Measurements from ENCODE around the gene TMSB10.

TMSB10 gene

DNA sequence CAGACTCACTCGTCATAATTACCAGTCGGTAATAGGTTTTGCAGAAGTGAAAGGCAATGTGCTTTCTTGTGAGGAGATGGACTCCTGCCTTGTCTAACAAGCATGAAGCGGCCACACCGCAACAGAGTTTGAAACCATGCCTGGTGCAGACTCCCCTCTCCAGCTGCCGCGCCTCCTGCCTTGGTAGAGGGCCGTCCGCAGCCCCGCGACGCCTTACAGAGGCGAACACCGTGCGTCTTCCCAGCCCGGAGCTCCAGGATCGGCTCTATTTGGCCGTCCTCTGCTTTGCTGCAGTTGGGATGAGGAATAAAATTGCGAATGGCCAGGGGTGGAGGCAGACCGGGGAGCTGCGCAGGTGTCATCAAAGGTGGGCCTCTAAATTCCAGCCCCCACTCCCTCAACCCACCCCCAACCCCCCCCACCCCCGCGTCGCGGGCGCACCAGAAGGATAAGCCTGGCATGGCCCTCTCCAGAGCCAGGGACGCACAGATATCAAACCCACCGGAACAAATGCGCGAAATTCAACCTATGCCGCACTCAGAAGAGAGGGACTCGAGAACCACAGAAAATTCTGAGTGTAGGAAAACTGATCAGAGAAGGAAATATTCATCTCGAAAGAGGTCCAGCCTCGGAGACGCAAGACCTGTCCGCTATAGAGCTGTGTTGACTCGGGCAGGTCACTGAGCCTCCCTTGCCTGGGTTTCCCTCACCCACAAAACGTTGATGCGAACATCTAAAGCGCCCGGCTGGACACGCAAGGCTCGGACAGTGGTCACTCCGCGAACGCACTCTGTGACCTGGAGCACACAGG, 25.7 kb upstream of the TMSB10 start:
- no peak overlapping the region for H2AK5ac ChIP-seq (ENCODE audit: low read depth, low read length)
- no peak overlapping the region for H4K8ac ChIP-seq (ENCODE audit: low read depth, low read length)
- peak overlapping the region; percentile 96 for H3K4me2 ChIP-seq (ENCODE audit: insufficient read depth, low read length, poor library complexity, severe bottlenecking)
- no peaks in the 10 kb centered on the region for H3K9me3 ChIP-seq (replicated peaks in 1 of 2; ENCODE audit: control insufficient read depth in 2 of 2, insufficient read depth in 1 of 2, low read depth in 1 of 2, low read length in 2 of 2)
- no peaks in the 10 kb centered on the region for H3K79me1 ChIP-seq (ENCODE audit: low read depth, low read length)
- no CpG with 5 or more reads among the region's 45 CpGs for WGBS, 2 donors (ENCODE audit: extremely low coverage in 2 of 2, insufficient read length in 2 of 2, insufficient replicate concordance in 1 of 2)
- H3K36me3 ChIP-seq (replicated peaks in 1 of 2; ENCODE audit: control insufficient read depth in 2 of 2, insufficient read depth in 2 of 2, low read length in 2 of 2), result no peaks in the 10 kb centered on the region
- H3K9ac ChIP-seq (ENCODE audit: low read depth, low read length, poor library complexity), result peak overlapping the region; percentile 36
- peaks cover 2 to 86% (median 33%) of the 10 kb centered on the region in 3 experiments for H3K27me3 ChIP-seq (ENCODE audit: control insufficient read depth in 3 of 3, insufficient read depth in 3 of 3, low read depth in 1 of 3, low read length in 3 of 3)
- H2BK12ac ChIP-seq (ENCODE audit: low read length), result no peak overlapping the region
- peak overlapping the region in 1 of 2 donors; percentile 88 for H3K4me3 ChIP-seq (ENCODE audit: low read length in 2 of 2)
- H3K27ac ChIP-seq (replicated peaks; ENCODE audit: low read length), result no peak overlapping the region
- H3K18ac ChIP-seq (ENCODE audit: low read length), result peak overlapping the region; percentile 69
- no peak overlapping the region for H2BK15ac ChIP-seq (ENCODE audit: low read length)
- no peak for DNase-seq (ENCODE audit: low spot score)
- H2AFZ ChIP-seq (ENCODE audit: low read length), result peak overlapping the region; percentile 93
- H3K4ac ChIP-seq (ENCODE audit: low read length), result no peak overlapping the region
- H3K14ac ChIP-seq (ENCODE audit: low read length), result no peak overlapping the region
- no peak overlapping the region for H4K91ac ChIP-seq (ENCODE audit: low read depth, low read length, poor library complexity)
- peaks cover 5 to 14% of the 10 kb centered on the region in 2 donors for H3K4me1 ChIP-seq (ENCODE audit: control insufficient read depth in 2 of 2, insufficient read depth in 1 of 2, low read depth in 1 of 2, low read length in 2 of 2)
- no peak overlapping the region for H2BK5ac ChIP-seq (ENCODE audit: low read length)
- H2BK120ac ChIP-seq (ENCODE audit: low read depth, low read length), result no peak overlapping the region
- no peak overlapping the region for H3K23ac ChIP-seq (ENCODE audit: low read depth, low read length, poor library complexity)

GRCh38 chr2:84880395-84880644, 25.1 kb upstream of the TMSB10 start:
- Histone ChIP-seq H4K8ac (ENCODE audit: low read depth, low read length) (no peak overlapping the region), H3K36me3 (replicated peaks in 1 of 2; ENCODE audit: control insufficient read depth in 2 of 2, insufficient read depth in 2 of 2, low read length in 2 of 2) (no peaks in the 10 kb centered on the region), H2BK120ac (ENCODE audit: low read depth, low read length) (no peak overlapping the region), H3K79me1 (ENCODE audit: low read depth, low read length) (no peaks in the 10 kb centered on the region), H3K4me1 (ENCODE audit: control insufficient read depth in 2 of 2, insufficient read depth in 1 of 2, low read depth in 1 of 2, low read length in 2 of 2) (peaks cover 5 to 14% of the 10 kb centered on the region in 2 donors), H2BK12ac (ENCODE audit: low read length) (no peak overlapping the region), H4K91ac (ENCODE audit: low read depth, low read length, poor library complexity) (no peak overlapping the region), H3K23ac (ENCODE audit: low read depth, low read length, poor library complexity) (no peak overlapping the region), H2AFZ (ENCODE audit: low read length) (peak overlapping the region; percentile 93), H3K4ac (ENCODE audit: low read length) (no peak overlapping the region), H3K9ac (ENCODE audit: low read depth, low read length, poor library complexity) (peak overlapping the region; percentile 93), H3K4me2 (ENCODE audit: insufficient read depth, low read length, poor library complexity, severe bottlenecking) (peak overlapping the region; percentile 96), H3K14ac (ENCODE audit: low read length) (peak overlapping the region; percentile 72), H3K27me3 (ENCODE audit: control insufficient read depth in 3 of 3, insufficient read depth in 3 of 3, low read depth in 1 of 3, low read length in 3 of 3) (peaks cover 2 to 91% (median 33%) of the 10 kb centered on the region in 3 experiments), H2BK15ac (ENCODE audit: low read length) (no peak overlapping the region), H2AK5ac (ENCODE audit: low read depth, low read length) (no peak overlapping the region), H3K4me3 (ENCODE audit: low read length in 2 of 2) (peak overlapping the region in 1 of 2 donors; percentile 88), H3K18ac (ENCODE audit: low read length) (no peak overlapping the region), H2BK5ac (ENCODE audit: low read length) (no peak overlapping the region), H3K9me3 (replicated peaks in 1 of 2; ENCODE audit: control insufficient read depth in 2 of 2, insufficient read depth in 1 of 2, low read depth in 1 of 2, low read length in 2 of 2) (no peaks in the 10 kb centered on the region), H3K27ac (replicated peaks; ENCODE audit: low read length) (no peak overlapping the region)
- no CpG with 5 or more reads among the region's 8 CpGs for WGBS, 2 donors (ENCODE audit: extremely low coverage in 2 of 2, insufficient read length in 2 of 2, insufficient replicate concordance in 1 of 2)
- DNase-seq (ENCODE audit: low spot score), result no peak

GRCh38 chr2:84880645-84881521, 24.6 kb upstream of the TMSB10 start, which contains the start of gene TRABD2A:
TSS of gene TRABD2A (minus strand) at chr2:84881084. CDS start at chr2:84881039, 45 bp downstream.
- no CpG with 5 or more reads among the region's 77 CpGs for WGBS, 2 donors (ENCODE audit: extremely low coverage in 2 of 2, insufficient read length in 2 of 2, insufficient replicate concordance in 1 of 2)
- Histone ChIP-seq H2BK120ac (ENCODE audit: low read depth, low read length) (no peak within 1 kb of the TSS), H3K4ac (ENCODE audit: low read length) (no peak within 1 kb of the TSS), H3K27ac (replicated peaks; ENCODE audit: low read length) (no peak within 1 kb of the TSS), H4K91ac (ENCODE audit: low read depth, low read length, poor library complexity) (no peak within 1 kb of the TSS), H3K14ac (ENCODE audit: low read length) (peak within 1 kb of the TSS; percentile 72), H4K8ac (ENCODE audit: low read depth, low read length) (no peak within 1 kb of the TSS), H3K4me1 (ENCODE audit: control insufficient read depth in 2 of 2, insufficient read depth in 1 of 2, low read depth in 1 of 2, low read length in 2 of 2) (peaks cover 5 to 14% of the 10 kb centered on the region in 2 donors), H3K4me3 (ENCODE audit: low read length in 2 of 2) (peak within 1 kb of the TSS; percentile 35 to 88), H3K18ac (ENCODE audit: low read length) (peak within 1 kb of the TSS; percentile 92), H3K27me3 (ENCODE audit: control insufficient read depth in 3 of 3, insufficient read depth in 3 of 3, low read depth in 1 of 3, low read length in 3 of 3) (peaks cover 2 to 97% (median 33%) of the 10 kb centered on the region in 3 experiments), H3K4me2 (ENCODE audit: insufficient read depth, low read length, poor library complexity, severe bottlenecking) (peak within 1 kb of the TSS; percentile 96), H2BK5ac (ENCODE audit: low read length) (no peak within 1 kb of the TSS), H3K79me1 (ENCODE audit: low read depth, low read length) (no peaks in the 10 kb centered on the region), H3K23ac (ENCODE audit: low read depth, low read length, poor library complexity) (peak within 1 kb of the TSS; percentile 38), H2BK15ac (ENCODE audit: low read length) (peak within 1 kb of the TSS; percentile 96), H2AK5ac (ENCODE audit: low read depth, low read length) (no peak within 1 kb of the TSS), H3K9ac (ENCODE audit: low read depth, low read length, poor library complexity) (peak within 1 kb of the TSS; percentile 93), H2BK12ac (ENCODE audit: low read length) (no peak within 1 kb of the TSS), H3K36me3 (replicated peaks in 1 of 2; ENCODE audit: control insufficient read depth in 2 of 2, insufficient read depth in 2 of 2, low read length in 2 of 2) (no peaks in the 10 kb centered on the region), H3K9me3 (replicated peaks in 1 of 2; ENCODE audit: control insufficient read depth in 2 of 2, insufficient read depth in 1 of 2, low read depth in 1 of 2, low read length in 2 of 2) (no peaks in the 10 kb centered on the region), H2AFZ (ENCODE audit: low read length) (peak within 1 kb of the TSS; percentile 93)
- peak; percentile 43 for DNase-seq (ENCODE audit: low spot score)

Data from neuronal stem cell (in vitro differentiated cells).